OCI-LY3 (cell line): Measurements from ENCODE around the gene IGFLR1.

Experiments
- H2AFZ ChIP-seq: fragments of 200-600, 300-600 bp; shearing (Covaris generic); 2 replicates; pipeline ENCODE4 v1.6.0; 2014; ENCODE audit warnings: antibody characterized with exemption, low read depth, low read length
- H3K27ac ChIP-seq: fragments of 200-600, 300-600 bp; sonication (generic); 2 replicates; pipeline ENCODE4 v1.5.1; 2014; ENCODE audit warnings: mild to moderate bottlenecking, low read length, moderate library complexity, mixed read lengths
- H3K27me3 ChIP-seq: fragments of 200-600, 300-600 bp; sonication (generic); 2 replicates; pipeline ENCODE4 v1.6.1; 2014; ENCODE audit warnings: low read depth, low read length, mixed read lengths
- H3K36me3 ChIP-seq: fragments of 200-600, 300-600 bp; sonication (generic); replicated peaks from 2 replicates; pipeline ENCODE3; 2014; ENCODE audit warnings: low read depth, low read length, mixed read lengths
- H3K4me1 ChIP-seq: fragments of 300-600, 200-600 bp; sonication (generic); 2 replicates; pipeline ENCODE4 v1.6.1; 2014; ENCODE audit warnings: low read length, mixed read lengths
- H3K4me2 ChIP-seq: fragments of 200-600, 300-600 bp; sonication (generic); 2 replicates; pipeline ENCODE4 v1.6.1; 2014; ENCODE audit warnings: low read length, mixed read lengths
- H3K4me3 ChIP-seq: fragments of 300-600, 200-600 bp; sonication (generic); 2 replicates; pipeline ENCODE4 v1.5.1; 2014; ENCODE audit warnings: antibody characterized with exemption, mild to moderate bottlenecking, low read length, moderate library complexity
- H3K79me2 ChIP-seq: fragments of 300-600, 200-600 bp; shearing (Covaris generic); 2 replicates; pipeline ENCODE4 v1.6.1; 2014; ENCODE audit warnings: mild to moderate bottlenecking, low read length, mixed read lengths
- H3K9ac ChIP-seq: fragments of 300-600, 200-600 bp; shearing (Covaris generic); 2 replicates; pipeline ENCODE4 v1.6.0; 2014; ENCODE audit warnings: mild to moderate bottlenecking, low read length, moderate library complexity
- H3K9me3 ChIP-seq: fragments of 200-600, 300-600 bp; shearing (Covaris generic); 2 replicates; pipeline ENCODE4 v1.6.1; 2014; ENCODE audit warnings: low read length, mixed read lengths; ENCODE audit not compliant: insufficient read depth
- H4K20me1 ChIP-seq: fragments of 200-600, 300-600 bp; sonication (generic); 2 replicates; pipeline ENCODE4 v1.6.1; 2016; ENCODE audit warnings: low read length, mixed read lengths; ENCODE audit not compliant: insufficient read depth
- EZH2phosphoT487 ChIP-seq: fragments of 200-600 bp; shearing (Covaris generic); IDR thresholded peaks from 2 replicates; pipeline ENCODE4 v1.6.1; 2018; ENCODE audit warnings: antibody characterized with exemption, mixed run types, low read depth
- TF ChIP-seq, protein P1 (sequence below): fragments of 200-600, 300-600 bp; sonication (generic); IDR thresholded peaks from 2 replicates; pipeline ENCODE4 v1.5.1; 2014; ENCODE audit warnings: antibody characterized with exemption, low read length, low read depth

Gene IGFLR1

DNA sequence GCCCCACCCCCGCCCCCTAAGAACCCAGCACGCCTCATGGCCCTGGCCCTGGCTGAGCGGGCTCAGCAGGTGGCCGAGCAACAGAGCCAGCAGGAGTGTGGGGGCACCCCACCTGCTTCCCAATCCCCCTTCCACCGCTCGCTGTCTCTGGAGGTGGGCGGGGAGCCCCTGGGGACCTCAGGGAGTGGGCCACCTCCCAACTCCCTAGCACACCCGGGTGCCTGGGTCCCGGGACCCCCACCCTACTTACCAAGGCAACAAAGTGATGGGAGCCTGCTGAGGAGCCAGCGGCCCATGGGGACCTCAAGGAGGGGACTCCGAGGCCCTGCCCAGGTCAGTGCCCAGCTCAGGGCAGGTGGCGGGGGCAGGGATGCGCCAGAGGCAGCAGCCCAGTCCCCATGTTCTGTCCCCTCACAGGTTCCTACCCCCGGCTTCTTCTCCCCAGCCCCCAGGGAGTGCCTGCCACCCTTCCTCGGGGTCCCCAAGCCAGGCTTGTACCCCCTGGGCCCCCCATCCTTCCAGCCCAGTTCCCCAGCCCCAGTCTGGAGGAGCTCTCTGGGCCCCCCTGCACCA, 45.1 kb upstream of the IGFLR1 start:
- Histone ChIP-seq H3K4me2 (no peak overlapping the region), H4K20me1 (no peaks in the 10 kb centered on the region)

GRCh38 chr19:35786299-35787160, 44.3 kb upstream of the IGFLR1 start:
- H3K4me1 ChIP-seq = peaks cover 12% of the 10 kb centered on the region
- H3K79me2 ChIP-seq = no peaks in the 10 kb centered on the region
- H3K9ac ChIP-seq = no peak overlapping the region
- no peak for TF ChIP-seq EZH2phosphoT487
- TF ChIP-seq, protein P1, sequence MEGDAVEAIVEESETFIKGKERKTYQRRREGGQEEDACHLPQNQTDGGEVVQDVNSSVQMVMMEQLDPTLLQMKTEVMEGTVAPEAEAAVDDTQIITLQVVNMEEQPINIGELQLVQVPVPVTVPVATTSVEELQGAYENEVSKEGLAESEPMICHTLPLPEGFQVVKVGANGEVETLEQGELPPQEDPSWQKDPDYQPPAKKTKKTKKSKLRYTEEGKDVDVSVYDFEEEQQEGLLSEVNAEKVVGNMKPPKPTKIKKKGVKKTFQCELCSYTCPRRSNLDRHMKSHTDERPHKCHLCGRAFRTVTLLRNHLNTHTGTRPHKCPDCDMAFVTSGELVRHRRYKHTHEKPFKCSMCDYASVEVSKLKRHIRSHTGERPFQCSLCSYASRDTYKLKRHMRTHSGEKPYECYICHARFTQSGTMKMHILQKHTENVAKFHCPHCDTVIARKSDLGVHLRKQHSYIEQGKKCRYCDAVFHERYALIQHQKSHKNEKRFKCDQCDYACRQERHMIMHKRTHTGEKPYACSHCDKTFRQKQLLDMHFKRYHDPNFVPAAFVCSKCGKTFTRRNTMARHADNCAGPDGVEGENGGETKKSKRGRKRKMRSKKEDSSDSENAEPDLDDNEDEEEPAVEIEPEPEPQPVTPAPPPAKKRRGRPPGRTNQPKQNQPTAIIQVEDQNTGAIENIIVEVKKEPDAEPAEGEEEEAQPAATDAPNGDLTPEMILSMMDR = no peak
- H4K20me1 ChIP-seq = no peaks in the 10 kb centered on the region
- no peak overlapping the region for H3K4me2 ChIP-seq
- H3K36me3 ChIP-seq = no peaks in the 10 kb centered on the region
- H3K9me3 ChIP-seq = no peaks in the 10 kb centered on the region
- H3K4me3 ChIP-seq = no peak overlapping the region
- no peak overlapping the region for H2AFZ ChIP-seq
- H3K27me3 ChIP-seq = no peaks in the 10 kb centered on the region
- no peak overlapping the region for H3K27ac ChIP-seq

More for the DNA sequence above, 45.1 kb upstream of the IGFLR1 start:
- Histone ChIP-seq H3K36me3 (no peaks in the 10 kb centered on the region), H3K4me3 (no peak overlapping the region), H2AFZ (no peak overlapping the region), H3K27ac (no peak overlapping the region), H3K79me2 (no peaks in the 10 kb centered on the region), H3K4me1 (peaks cover 12% of the 10 kb centered on the region), H3K9me3 (no peaks in the 10 kb centered on the region), H3K27me3 (no peaks in the 10 kb centered on the region), H3K9ac (no peak overlapping the region)
- no peak for TF ChIP-seq EZH2phosphoT487
- TF ChIP-seq, protein P1 = no peak

GRCh38 chr19:35785339-35785627, 43.0 kb upstream of the IGFLR1 start:
- H4K20me1 ChIP-seq = no peaks in the 10 kb centered on the region
- no peaks in the 10 kb centered on the region for H3K9me3 ChIP-seq
- H3K9ac ChIP-seq = no peak overlapping the region
- H3K27ac ChIP-seq = no peak overlapping the region
- no peak for TF ChIP-seq EZH2phosphoT487
- TF ChIP-seq, protein P1 = no peak
- H3K4me2 ChIP-seq = no peak overlapping the region
- H3K79me2 ChIP-seq = no peaks in the 10 kb centered on the region
- peaks cover 12% of the 10 kb centered on the region for H3K4me1 ChIP-seq
- H3K27me3 ChIP-seq = no peaks in the 10 kb centered on the region
- H2AFZ ChIP-seq = no peak overlapping the region
- no peak overlapping the region for H3K4me3 ChIP-seq
- H3K36me3 ChIP-seq = no peaks in the 10 kb centered on the region

DNA sequence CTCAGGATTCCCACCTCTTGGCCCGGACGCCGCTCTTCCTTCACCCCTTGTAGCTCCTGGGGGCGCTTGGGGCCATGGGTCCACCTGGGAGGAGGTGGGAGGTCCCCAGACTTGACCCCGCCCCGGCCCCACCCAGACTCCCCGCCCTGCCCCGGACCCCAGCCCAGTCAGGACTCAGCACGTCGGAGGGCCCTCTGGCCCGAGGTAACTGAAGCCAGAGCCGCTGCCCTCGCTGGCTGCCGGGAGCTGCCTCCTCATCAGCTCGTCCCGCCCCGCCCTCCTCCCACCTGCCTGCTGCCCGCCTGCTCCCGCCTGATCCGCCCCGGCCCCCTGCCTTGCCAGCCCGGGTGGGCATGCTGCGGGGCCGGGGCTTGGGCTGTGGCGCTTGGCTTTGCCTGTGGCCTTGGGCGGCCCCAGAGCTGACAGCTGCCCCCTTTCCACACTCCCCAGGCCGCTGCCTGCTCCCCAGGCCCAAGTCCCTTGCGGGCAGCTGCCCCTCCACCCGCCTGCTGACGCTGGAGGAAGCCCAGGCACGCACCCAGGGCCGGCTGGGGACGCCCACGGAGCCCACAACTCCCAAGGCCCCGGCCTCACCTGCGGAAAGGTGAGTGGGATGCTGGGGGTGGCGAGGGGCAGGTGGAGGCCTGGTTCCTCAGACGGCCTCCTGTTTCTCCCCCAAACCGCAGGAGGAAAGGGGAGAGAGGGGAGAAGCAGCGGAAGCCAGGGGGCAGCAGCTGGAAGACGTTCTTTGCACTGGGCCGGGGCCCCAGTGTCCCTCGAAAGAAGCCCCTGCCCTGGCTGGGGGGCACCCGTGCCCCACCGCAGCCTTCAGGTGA, 42.5 kb upstream of the IGFLR1 start:
- no peaks in the 10 kb centered on the region for H3K9me3 ChIP-seq
- no peak overlapping the region for H3K27ac ChIP-seq
- no peaks in the 10 kb centered on the region for H4K20me1 ChIP-seq
- no peak overlapping the region for H3K9ac ChIP-seq
- no peaks in the 10 kb centered on the region for H3K27me3 ChIP-seq
- no peak overlapping the region for H3K4me2 ChIP-seq
- H2AFZ ChIP-seq = no peak overlapping the region
- H3K4me3 ChIP-seq = no peak overlapping the region
- TF ChIP-seq EZH2phosphoT487 = no peak
- TF ChIP-seq, protein P1 = no peak
- H3K4me1 ChIP-seq = peaks cover 16% of the 10 kb centered on the region
- H3K36me3 ChIP-seq = no peaks in the 10 kb centered on the region
- H3K79me2 ChIP-seq = no peaks in the 10 kb centered on the region
